K562 (cell line): ENCODE measurements around the gene NXF1. TPM values are rescaled to one million over a fixed set of nuclear protein-coding genes. Genes with fewer than 3 reads are reported as not detected.

Source experiments
- BMI1 ChIP-seq: fragments of 150-350 bp; IDR thresholded peaks from 2 replicates; pipeline ENCODE4 v1.6.1; 2014; ENCODE audit warnings: low read length
- HIVEP1 ChIP-seq: fragments of 250-450 bp; sonication (Bioruptor Pico); IDR thresholded peaks from 2 replicates; pipeline ENCODE4 v1.4.0; 2020; ENCODE audit warnings: mild to moderate bottlenecking
- KLF1 ChIP-seq: fragments of 450-650 bp; IDR thresholded peaks from 2 replicates; pipeline ENCODE4 v1.6.1; 2016; ENCODE audit warnings: missing genetic modification characterization, missing compliant biosample characterization
- POLR2B ChIP-seq: fragments of 450-650 bp; IDR thresholded peaks from 2 replicates; pipeline ENCODE4 v1.6.1; 2018; ENCODE audit warnings: low read depth; ENCODE audit not compliant: partially characterized antibody
- SMARCC2 ChIP-seq: fragments of 450-650 bp; IDR thresholded peaks from 2 replicates; pipeline ENCODE4 v1.6.1; 2017; ENCODE audit warnings: antibody characterized with exemption, moderate library complexity, mild to moderate bottlenecking, low read depth
- ZNF174 ChIP-seq: fragments of 250-450 bp; sonication (Bioruptor Pico); IDR thresholded peaks from 2 replicates; pipeline ENCODE4 v1.4.0; 2020; ENCODE audit warnings: mild to moderate bottlenecking
- ZNF253 ChIP-seq: fragments of 250-450 bp; sonication (Bioruptor Pico); conservative IDR thresholded peaks from 2 replicates; pipeline ENCODE4 v1.6.1; 2021; ENCODE audit warnings: mild to moderate bottlenecking
- ZNF347 ChIP-seq: fragments of 450-650 bp; formaldehyde crosslinking; IDR thresholded peaks from 2 replicates; pipeline ENCODE4 v1.4.0; 2020; ENCODE audit warnings: low read depth, mild to moderate bottlenecking, moderate library complexity
- ZNF785 ChIP-seq: fragments of 250-450 bp; sonication (Bioruptor Pico); IDR thresholded peaks from 2 replicates; pipeline ENCODE4 v1.4.0; 2020; ENCODE audit warnings: mild to moderate bottlenecking
- polyA plus RNA-seq, 8 experiments: library from polyadenylated mRNA; depleted of rRNA in 4 of 8; stranded (reverse) in 5 of 8; unstranded in 3 of 8; fragments of >200 nt; fragmentation: Nextera tagmentation in 2 of 8; fragmentation: Illumina TruSeq in 1 of 8; extraction: Ambion mirVana in 2 of 8; extraction: Trizol in 1 of 8; gene quantifications; 2 replicates each; pipeline versions ENCODE4 v1.2.1 to v1.2.3, GENCODE V29; 2011 to 2014; ENCODE audit warnings: inconsistent platforms in 1 of 8, missing spikeins in 1 of 8
- total RNA-seq, 7 experiments: library from RNA; depleted of rRNA in 6 of 7; stranded (reverse); fragments of >200 nt in 6 of 7; fragmentation: Illumina TruSeq in 2 of 7; extraction: Trizol in 2 of 7; gene quantifications; 2 replicates each; pipeline versions ENCODE4 v1.2.1 to v1.2.3, GENCODE V29; 2011 to 2021; ENCODE audit warnings: low replicate concordance in 1 of 7
- TF ChIP-seq, protein P1 (sequence below): fragments of 450-650 bp; IDR thresholded peaks from 2 replicates; pipeline ENCODE4 v1.6.1; 2017; ENCODE audit warnings: antibody characterized with exemption, mild to moderate bottlenecking

The NXF1 gene
- total and polyA plus RNA-seq, 9 of the 15 experiments (the other 6 are each of a cell fraction or from before 2014, with no cell fraction given): 18.1 to 98.3 (median 35.8) TPM

DNA sequence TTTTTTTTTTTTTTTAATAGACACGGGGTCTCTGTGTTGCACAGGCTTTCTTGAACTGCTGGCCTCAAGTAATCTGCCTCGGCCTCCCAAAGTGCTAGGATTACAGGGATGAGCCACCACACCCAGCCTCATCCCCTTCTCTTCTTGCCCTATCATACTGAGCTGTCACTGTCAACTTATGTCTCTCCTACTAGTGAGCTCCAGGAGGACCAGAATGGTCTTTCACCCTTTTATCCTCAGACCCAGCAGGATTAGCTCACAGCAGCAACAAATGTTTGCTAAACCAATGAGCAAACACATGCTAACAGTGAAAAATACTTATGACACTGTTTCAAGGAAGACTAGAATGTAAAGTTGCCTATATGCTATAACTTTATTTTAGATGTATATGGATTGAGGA is 6.4 kb upstream of the NXF1 start (continued):
- TF ChIP-seq, protein P1, sequence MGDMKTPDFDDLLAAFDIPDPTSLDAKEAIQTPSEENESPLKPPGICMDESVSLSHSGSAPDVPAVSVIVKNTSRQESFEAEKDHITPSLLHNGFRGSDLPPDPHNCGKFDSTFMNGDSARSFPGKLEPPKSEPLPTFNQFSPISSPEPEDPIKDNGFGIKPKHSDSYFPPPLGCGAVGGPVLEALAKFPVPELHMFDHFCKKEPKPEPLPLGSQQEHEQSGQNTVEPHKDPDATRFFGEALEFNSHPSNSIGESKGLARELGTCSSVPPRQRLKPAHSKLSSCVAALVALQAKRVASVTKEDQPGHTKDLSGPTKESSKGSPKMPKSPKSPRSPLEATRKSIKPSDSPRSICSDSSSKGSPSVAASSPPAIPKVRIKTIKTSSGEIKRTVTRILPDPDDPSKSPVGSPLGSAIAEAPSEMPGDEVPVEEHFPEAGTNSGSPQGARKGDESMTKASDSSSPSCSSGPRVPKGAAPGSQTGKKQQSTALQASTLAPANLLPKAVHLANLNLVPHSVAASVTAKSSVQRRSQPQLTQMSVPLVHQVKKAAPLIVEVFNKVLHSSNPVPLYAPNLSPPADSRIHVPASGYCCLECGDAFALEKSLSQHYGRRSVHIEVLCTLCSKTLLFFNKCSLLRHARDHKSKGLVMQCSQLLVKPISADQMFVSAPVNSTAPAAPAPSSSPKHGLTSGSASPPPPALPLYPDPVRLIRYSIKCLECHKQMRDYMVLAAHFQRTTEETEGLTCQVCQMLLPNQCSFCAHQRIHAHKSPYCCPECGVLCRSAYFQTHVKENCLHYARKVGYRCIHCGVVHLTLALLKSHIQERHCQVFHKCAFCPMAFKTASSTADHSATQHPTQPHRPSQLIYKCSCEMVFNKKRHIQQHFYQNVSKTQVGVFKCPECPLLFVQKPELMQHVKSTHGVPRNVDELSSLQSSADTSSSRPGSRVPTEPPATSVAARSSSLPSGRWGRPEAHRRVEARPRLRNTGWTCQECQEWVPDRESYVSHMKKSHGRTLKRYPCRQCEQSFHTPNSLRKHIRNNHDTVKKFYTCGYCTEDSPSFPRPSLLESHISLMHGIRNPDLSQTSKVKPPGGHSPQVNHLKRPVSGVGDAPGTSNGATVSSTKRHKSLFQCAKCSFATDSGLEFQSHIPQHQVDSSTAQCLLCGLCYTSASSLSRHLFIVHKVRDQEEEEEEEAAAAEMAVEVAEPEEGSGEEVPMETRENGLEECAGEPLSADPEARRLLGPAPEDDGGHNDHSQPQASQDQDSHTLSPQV: no peak
- TF ChIP-seq ZNF347 (CRISPR knock-in tag): no peak
- TF ChIP-seq BMI1: no peak
- TF ChIP-seq KLF1 (tag): no peak
- TF ChIP-seq ZNF174: no peak
- no peak for TF ChIP-seq ZNF253 (CRISPR knock-in tag)
- TF ChIP-seq POLR2B: no peak
- no peak for TF ChIP-seq SMARCC2
- no peak for TF ChIP-seq ZNF785 (CRISPR knock-in tag)
- no peak for TF ChIP-seq HIVEP1 (CRISPR knock-in tag)
